SK-N-SH (cell line): Measurements from ENCODE around the gene ELMO2.

Source experiments
- CTCF ChIP-seq: fragments of 200-600 bp; sonication (generic); IDR thresholded peaks from 2 replicates; pipeline ENCODE4 v1.6.1; 2017; ENCODE audit warnings: antibody characterized with exemption, mild to moderate bottlenecking, moderate library complexity
- EZH2phosphoT487 ChIP-seq: fragments of 200-600 bp; sonication (generic); IDR thresholded peaks from 2 replicates; pipeline ENCODE4 v1.6.1; 2017; ENCODE audit warnings: low read depth, mixed run types, mild to moderate bottlenecking, antibody characterized with exemption, moderate library complexity, borderline replicate concordance
- POLR2AphosphoS5 ChIP-seq: IDR thresholded peaks from 2 replicates; pipeline ENCODE4 v1.6.1; 2012; ENCODE audit warnings: low read depth, low read length
- SIN3A ChIP-seq: IDR thresholded peaks from 2 replicates; pipeline ENCODE4 v1.6.1; 2012; ENCODE audit warnings: low read depth, mild to moderate bottlenecking, low read length, moderate library complexity, borderline replicate concordance
- SMC3 ChIP-seq: IDR thresholded peaks from 2 replicates; pipeline ENCODE4 v1.6.1; 2012; ENCODE audit warnings: low read depth, low read length, improper control_type of control experiment
- TAF1 ChIP-seq: IDR thresholded peaks from 2 replicates; pipeline ENCODE4 v1.6.1; 2012; ENCODE audit warnings: low read depth, mild to moderate bottlenecking, low read length, moderate library complexity, borderline replicate concordance
- TCF12 ChIP-seq: IDR thresholded peaks from 2 replicates; pipeline ENCODE4 v1.4.0; 2012

- TF ChIP-seq EZH2phosphoT487 (no peak), POLR2AphosphoS5 (no peak), CTCF (no peak), SMC3 (no peak), TAF1 (no peak), SIN3A (no peak), TCF12 (no peak)
Observed at GRCh38 chr20:46316984-46317684, 89.3 kb downstream of the ELMO2 start.
